IPS-18a (cell line): ENCODE results near the gene SLC37A2.

ENCODE experiments used
- H3K27ac ChIP-seq: one replicate; pipeline ENCODE4 v1.5.1; 2013; ENCODE audit warnings: low read length
- H3K27me3 ChIP-seq: one replicate; pipeline ENCODE4 v1.6.1; 2013; ENCODE audit warnings: mild to moderate bottlenecking, low read length; ENCODE audit not compliant: control insufficient read depth, insufficient read depth
- H3K36me3 ChIP-seq: one replicate; pipeline ENCODE4 v1.6.1; 2013; ENCODE audit warnings: low read depth, low read length; ENCODE audit not compliant: control insufficient read depth
- H3K4me1 ChIP-seq: one replicate; pipeline ENCODE4 v1.6.1; 2013; ENCODE audit warnings: low read depth, low read length; ENCODE audit not compliant: control insufficient read depth
- H3K4me3 ChIP-seq: one replicate; pipeline ENCODE4 v1.5.1; 2013; ENCODE audit warnings: low read length
- H3K9ac ChIP-seq: one replicate; pipeline ENCODE4 v1.6.1; 2013; ENCODE audit warnings: mild to moderate bottlenecking, low read length, moderate library complexity
- H3K9me3 ChIP-seq: one replicate; pipeline ENCODE4 v1.6.1; 2013; ENCODE audit warnings: low read depth, low read length; ENCODE audit not compliant: control insufficient read depth

The SLC37A2 gene

GRCh38 chr11:125123194-125123946 is 60.3 kb downstream of the SLC37A2 start:
- no peak overlapping the region for H3K9ac ChIP-seq

GRCh38 chr11:125123947-125124617 is 61.0 kb downstream of the SLC37A2 start:
- no peak overlapping the region for H3K27ac ChIP-seq

More at GRCh38 chr11:125123194-125123946, 60.3 kb downstream of the SLC37A2 start:
- peak overlapping the region; percentile 18 for H3K4me3 ChIP-seq
- H3K27me3 ChIP-seq = peaks cover 57% of the 10 kb centered on the region
- H3K27ac ChIP-seq = no peak overlapping the region
- no peaks in the 10 kb centered on the region for H3K36me3 ChIP-seq
- no peaks in the 10 kb centered on the region for H3K9me3 ChIP-seq
- H3K4me1 ChIP-seq = no peaks in the 10 kb centered on the region

GRCh38 chr11:125124618-125124992 is 61.5 kb downstream of the SLC37A2 start:
- no peaks in the 10 kb centered on the region for H3K9me3 ChIP-seq
- peaks cover 52% of the 10 kb centered on the region for H3K27me3 ChIP-seq
- H3K4me1 ChIP-seq = no peaks in the 10 kb centered on the region
- no peaks in the 10 kb centered on the region for H3K36me3 ChIP-seq
- no peak overlapping the region for H3K27ac ChIP-seq
- H3K4me3 ChIP-seq = no peak overlapping the region
- H3K9ac ChIP-seq = no peak overlapping the region

More at GRCh38 chr11:125123947-125124617, 61.0 kb downstream of the SLC37A2 start:
- H3K27me3 ChIP-seq = peaks cover 54% of the 10 kb centered on the region
- H3K4me3 ChIP-seq = peak overlapping the region; percentile 18
- H3K4me1 ChIP-seq = no peaks in the 10 kb centered on the region
- H3K9me3 ChIP-seq = no peaks in the 10 kb centered on the region
- no peak overlapping the region for H3K9ac ChIP-seq
- no peaks in the 10 kb centered on the region for H3K36me3 ChIP-seq

- H3K36me3 ChIP-seq = no peaks in the 10 kb centered on the region
- H3K4me3 ChIP-seq = no peak overlapping the region
- H3K27ac ChIP-seq = no peak overlapping the region
- no peaks in the 10 kb centered on the region for H3K4me1 ChIP-seq
- H3K9me3 ChIP-seq = no peaks in the 10 kb centered on the region
- peaks cover 26% of the 10 kb centered on the region for H3K27me3 ChIP-seq
- no peak overlapping the region for H3K9ac ChIP-seq
These were observed 65.3 kb downstream of the SLC37A2 start for GRCh38 chr11:125128450-125128849.

- no peaks in the 10 kb centered on the region for H3K9me3 ChIP-seq
- no peaks in the 10 kb centered on the region for H3K36me3 ChIP-seq
- no peak overlapping the region for H3K27ac ChIP-seq
- H3K9ac ChIP-seq = no peak overlapping the region
- H3K4me3 ChIP-seq = no peak overlapping the region
- H3K4me1 ChIP-seq = no peaks in the 10 kb centered on the region
- peaks cover 26% of the 10 kb centered on the region for H3K27me3 ChIP-seq
These were observed 66.3 kb downstream of the SLC37A2 start for GRCh38 chr11:125129316-125129993.

GRCh38 chr11:125132071-125132470 is 69.0 kb downstream of the SLC37A2 start:
- Histone ChIP-seq H3K27me3 (peaks cover 10% of the 10 kb centered on the region), H3K9me3 (no peaks in the 10 kb centered on the region), H3K36me3 (no peaks in the 10 kb centered on the region), H3K9ac (no peak overlapping the region), H3K4me1 (no peaks in the 10 kb centered on the region), H3K4me3 (no peak overlapping the region), H3K27ac (no peak overlapping the region)

- peaks cover 8% of the 10 kb centered on the region for H3K27me3 ChIP-seq
- H3K9ac ChIP-seq = no peak overlapping the region
- H3K4me1 ChIP-seq = peaks cover 2% of the 10 kb centered on the region
- no peak overlapping the region for H3K4me3 ChIP-seq
- no peaks in the 10 kb centered on the region for H3K9me3 ChIP-seq
- no peak overlapping the region for H3K27ac ChIP-seq
- no peaks in the 10 kb centered on the region for H3K36me3 ChIP-seq
These were observed 69.5 kb downstream of the SLC37A2 start for GRCh38 chr11:125132596-125132995.

GRCh38 chr11:125136001-125136400 is 72.9 kb downstream of the SLC37A2 start:
- Histone ChIP-seq H3K4me3 (no peak overlapping the region), H3K36me3 (no peaks in the 10 kb centered on the region), H3K9me3 (no peaks in the 10 kb centered on the region), H3K27ac (no peak overlapping the region), H3K27me3 (peaks cover 27% of the 10 kb centered on the region), H3K9ac (no peak overlapping the region), H3K4me1 (peaks cover 28% of the 10 kb centered on the region)

GRCh38 chr11:125138966-125139365 is 75.9 kb downstream of the SLC37A2 start:
- no peaks in the 10 kb centered on the region for H3K36me3 ChIP-seq
- no peak overlapping the region for H3K9ac ChIP-seq
- H3K9me3 ChIP-seq = no peaks in the 10 kb centered on the region
- no peak overlapping the region for H3K4me3 ChIP-seq
- no peak overlapping the region for H3K27ac ChIP-seq
- H3K4me1 ChIP-seq = peaks cover 40% of the 10 kb centered on the region
- peaks cover 43% of the 10 kb centered on the region for H3K27me3 ChIP-seq

GRCh38 chr11:125139778-125140177 is 76.7 kb downstream of the SLC37A2 start:
- H3K4me3 ChIP-seq = no peak overlapping the region
- no peaks in the 10 kb centered on the region for H3K9me3 ChIP-seq
- no peaks in the 10 kb centered on the region for H3K36me3 ChIP-seq
- H3K27ac ChIP-seq = no peak overlapping the region
- H3K27me3 ChIP-seq = peaks cover 47% of the 10 kb centered on the region
- H3K4me1 ChIP-seq = peaks cover 40% of the 10 kb centered on the region
- no peak overlapping the region for H3K9ac ChIP-seq
